HG02642 (cell line): ENCODE measurements around the gene BCAS3.
"Not testable (repeated sequence)": the region's sequence is repeated elsewhere in the genome, so short reads cannot be mapped to it uniquely, and the experiment has no call there.

Experiments
- ATAC-seq: cut with Tn5 transposase; IDR thresholded peaks from one replicate; pipeline ENCODE4 v1.9.1; 2021; ENCODE audit warnings: mild to moderate bottlenecking; ENCODE audit not compliant: unreplicated experiment, poor library complexity

Gene BCAS3

GRCh38 chr17:61419496-61420046, 741.9 kb downstream of the BCAS3 start:
- ATAC-seq = no peak

DNA sequence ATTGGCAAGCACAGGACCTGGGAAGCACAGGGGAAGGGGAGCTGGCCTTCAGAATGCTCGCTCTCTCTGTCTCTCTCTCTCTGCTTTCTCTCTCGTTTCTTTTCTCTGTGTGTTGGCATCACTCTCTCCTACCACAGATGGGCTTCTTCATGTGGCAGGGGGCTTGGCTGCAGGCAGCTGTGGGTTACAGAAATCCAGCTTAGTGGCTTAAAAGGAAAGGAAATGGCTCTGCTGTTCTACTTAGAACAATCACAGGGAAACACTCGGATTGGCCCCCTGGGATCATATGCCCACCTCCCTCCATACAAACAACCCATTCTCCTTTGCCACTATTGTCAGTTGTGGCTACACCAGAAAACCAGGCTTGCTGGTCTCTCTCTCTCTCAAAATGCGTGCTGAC, 742.4 kb downstream of the BCAS3 start:
- ATAC-seq = no peak

DNA sequence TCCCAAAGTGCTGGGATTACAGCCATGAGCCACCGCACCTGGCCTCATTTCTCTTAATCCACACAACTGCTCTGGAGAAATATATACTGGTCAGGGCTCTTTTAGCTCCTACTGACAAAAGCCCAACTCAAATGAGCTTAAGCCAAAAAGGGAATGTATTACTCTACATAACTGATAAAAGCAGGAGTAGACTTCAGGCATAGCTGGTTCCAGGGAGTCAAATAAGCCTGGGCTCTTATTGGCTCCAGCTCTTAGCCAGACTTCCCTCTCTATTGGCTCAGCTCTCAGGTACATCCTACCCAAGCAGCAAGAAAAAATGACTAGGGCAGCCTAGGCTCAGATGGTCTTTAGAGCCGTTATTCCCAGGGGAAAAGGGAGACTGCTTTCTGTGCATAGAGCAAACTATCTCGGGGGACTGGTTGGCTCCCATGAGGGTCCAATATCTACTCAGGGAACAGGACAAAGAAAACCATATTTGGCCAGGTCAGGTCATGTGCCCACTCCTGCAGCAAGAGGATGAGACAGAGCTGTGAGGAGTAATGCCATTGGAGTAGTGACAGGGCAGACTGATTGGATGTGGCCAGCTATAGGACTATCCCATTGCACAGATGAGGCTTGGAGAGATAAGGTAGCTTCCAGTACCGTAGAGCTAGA, 743.2 kb downstream of the BCAS3 start:
- ATAC-seq = no peak

- no peak for ATAC-seq
These were observed 743.8 kb downstream of the BCAS3 start for GRCh38 chr17:61421460-61421859.

GRCh38 chr17:61422116-61422799, 744.6 kb downstream of the BCAS3 start:
- ATAC-seq = no peak

DNA sequence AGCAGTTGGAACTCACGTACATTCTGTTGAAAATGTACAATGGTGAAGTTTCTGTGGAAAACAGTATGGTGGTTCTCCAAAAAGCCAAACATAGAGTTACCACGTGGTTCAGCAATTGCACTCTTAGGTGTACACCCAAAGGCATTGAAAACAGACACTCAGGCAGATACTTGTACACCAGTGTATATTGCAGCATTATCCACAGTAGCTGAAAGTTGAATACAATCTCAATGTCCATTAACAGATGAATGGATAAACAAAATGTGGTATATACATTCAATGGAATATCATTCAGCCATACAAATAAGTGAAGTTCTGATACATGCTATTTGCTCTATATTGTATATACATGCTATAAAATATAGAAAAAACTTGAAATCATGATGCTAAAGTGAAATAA, 745.2 kb downstream of the BCAS3 start:
- ATAC-seq = no peak

DNA sequence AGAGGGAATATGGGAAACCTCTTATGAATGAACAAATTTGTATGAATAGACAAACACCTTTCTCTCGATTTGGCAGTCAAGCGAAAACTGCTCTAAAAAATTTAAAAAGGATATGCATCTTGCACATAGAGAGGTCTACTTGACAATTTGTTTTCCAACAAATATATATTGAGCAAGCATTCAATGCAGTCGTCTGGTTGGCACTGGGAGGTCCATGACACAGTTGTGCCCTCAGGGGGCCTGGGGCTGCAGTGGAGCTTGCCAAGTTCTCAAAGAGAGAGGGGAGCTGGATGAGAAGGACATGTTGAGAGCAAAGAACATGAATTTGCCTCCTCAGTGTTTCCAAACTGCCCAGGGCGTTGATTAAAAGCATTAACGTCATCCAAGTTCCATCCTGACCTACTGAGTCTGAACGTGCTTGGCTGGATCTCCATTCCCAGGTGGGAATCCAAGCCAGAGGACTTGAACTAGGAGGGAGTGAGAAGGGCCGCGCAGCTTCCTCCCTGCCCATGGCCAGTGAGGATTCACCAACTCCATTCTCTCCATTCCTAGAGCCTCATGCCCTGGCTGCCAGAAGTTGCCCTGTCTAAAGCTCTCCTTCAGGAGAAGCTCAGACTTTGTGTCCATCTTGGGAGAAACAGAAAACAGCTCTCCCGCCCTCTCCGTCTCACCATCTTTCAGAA, 746.5 kb downstream of the BCAS3 start:
- no peak for ATAC-seq

DNA sequence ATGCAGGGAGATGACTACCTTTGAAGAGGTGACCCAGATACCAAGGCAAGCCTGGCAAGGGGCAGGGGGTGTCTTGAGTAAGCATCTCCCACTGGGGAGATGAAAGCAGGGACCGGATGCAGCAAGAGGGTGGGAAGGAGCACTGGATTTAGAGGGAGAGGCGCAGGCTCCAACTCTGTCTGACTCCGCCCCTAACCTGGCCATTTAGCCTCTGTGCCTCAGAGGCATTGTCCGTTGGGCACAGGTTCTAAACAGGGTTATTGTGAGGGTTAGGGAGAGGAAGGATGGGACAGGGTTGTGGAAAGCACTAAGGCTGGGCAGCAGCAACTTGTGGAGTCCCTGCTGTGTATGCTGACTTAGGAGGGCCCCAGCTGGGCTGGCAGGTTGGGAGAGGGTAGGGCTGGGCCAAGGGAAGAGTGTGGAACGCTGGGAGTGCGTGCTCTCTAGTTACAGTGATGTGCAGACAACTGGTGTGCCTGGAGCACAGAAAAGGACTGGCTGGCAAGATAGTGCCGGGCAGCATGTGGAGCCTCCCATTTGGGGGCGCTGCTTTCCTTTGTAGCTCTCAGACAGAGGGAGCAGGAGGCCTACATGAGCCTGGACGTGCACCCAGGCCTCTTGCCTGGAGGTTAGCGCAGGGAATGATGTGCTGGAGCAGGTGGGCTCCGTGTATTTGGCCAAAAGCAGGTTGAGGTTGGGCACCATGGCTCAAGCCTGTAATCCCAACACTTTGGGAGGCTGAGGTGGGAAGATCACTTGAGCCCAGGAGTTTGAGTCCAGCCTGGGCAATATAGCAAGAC, 748.2 kb downstream of the BCAS3 start:
- ATAC-seq = no peak

DNA sequence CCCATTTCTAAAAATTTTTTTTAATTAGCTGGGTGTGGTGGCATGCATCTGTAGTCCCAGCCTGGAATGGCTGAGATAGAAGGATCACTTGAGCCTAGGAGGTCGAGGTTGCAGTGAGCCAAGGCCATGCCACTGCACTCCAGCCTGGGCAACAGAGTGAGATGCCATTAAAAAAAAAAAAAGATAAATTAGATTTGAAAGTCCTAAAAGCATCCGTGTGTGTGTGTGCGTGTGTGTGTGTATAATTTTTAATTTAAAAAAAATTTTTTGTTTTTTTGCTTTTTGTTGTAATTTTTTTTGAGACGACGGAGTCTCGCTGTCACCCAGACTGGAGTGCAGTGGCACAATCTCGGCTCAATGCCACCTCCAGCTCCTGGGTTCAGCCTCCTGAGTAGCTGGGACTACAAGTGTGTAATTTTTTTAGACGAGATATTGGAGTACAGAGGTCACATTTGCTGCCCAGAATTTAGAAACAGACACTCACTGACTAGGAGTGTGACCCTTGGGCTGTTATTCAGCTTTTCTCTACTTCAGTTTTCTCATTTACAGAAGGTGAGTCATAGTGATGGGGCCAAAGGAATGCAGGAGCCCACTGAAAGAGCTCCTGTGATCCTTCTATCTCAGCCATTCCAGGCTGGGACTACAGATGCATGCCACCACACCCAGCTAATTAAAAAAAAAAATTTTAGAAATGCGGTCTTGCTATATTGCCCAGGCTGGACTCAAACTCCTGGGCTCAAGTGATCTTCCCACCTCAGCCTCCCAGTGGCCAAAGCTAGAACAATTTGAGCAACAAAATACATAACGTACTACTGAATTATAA, 749.0 kb downstream of the BCAS3 start:
- ATAC-seq = no peak

GRCh38 chr17:61427567-61427966, 749.9 kb downstream of the BCAS3 start:
- no peak for ATAC-seq

- no peak for ATAC-seq
These were observed 751.6 kb downstream of the BCAS3 start for GRCh38 chr17:61429274-61429673.

DNA sequence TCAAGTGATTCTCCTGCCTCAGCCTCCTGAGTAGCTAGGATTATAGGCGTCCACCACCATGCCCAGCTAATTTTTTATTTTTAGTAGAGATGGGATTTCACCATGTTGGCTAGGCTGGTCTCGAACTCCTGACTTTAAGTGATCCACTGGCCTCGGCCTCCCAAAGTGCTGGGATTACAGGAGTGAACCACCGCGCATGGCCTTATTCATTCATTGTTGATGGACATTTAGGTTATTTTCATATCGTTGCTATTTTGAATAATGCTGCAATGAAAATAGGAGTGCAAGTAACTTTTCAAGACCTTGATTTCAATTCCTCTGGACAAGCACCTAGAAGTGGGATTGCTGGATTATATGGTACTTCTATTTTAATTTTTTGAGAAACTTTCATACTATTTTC, 752.2 kb downstream of the BCAS3 start:
- ATAC-seq = not testable (repeated sequence)

DNA sequence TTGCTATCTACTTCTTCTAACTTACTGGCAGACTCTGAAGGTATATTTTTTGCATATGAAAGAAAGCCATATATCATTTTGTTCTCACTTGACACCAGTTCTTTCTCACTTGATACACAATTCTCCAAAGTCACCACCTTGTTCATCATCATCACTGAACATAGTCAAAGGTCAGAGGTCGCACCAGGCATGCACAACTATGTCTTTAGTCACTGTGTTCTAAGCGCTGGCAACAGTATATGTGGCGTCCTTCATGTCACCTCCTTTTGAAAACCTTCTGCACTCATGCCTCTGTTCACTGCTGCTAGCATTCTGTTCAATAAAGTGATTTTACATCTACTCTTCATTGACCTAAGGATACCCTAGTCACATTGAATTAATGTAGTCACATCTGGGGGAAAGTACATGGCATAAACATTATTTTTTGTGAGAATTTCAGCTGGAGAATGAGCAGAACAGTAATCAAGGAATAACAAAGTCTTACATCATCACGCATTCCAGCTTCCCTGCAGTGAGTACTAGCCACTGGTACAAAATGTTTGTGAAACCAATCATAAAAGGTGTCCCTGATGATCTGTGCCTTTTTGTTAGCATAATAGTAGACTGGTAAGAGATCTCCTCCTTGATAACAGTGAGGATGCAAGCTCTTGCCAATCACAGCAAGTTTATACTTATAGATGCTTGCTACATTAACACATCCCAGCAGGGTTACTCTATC, 754.1 kb downstream of the BCAS3 start:
- ATAC-seq = no peak

GRCh38 chr17:61436273-61436672, 758.6 kb downstream of the BCAS3 start:
- ATAC-seq = no peak

- no peak for ATAC-seq
These were observed 759.5 kb downstream of the BCAS3 start for GRCh38 chr17:61436995-61437704.

GRCh38 chr17:61440697-61441096, 763.0 kb downstream of the BCAS3 start:
- no peak for ATAC-seq

DNA sequence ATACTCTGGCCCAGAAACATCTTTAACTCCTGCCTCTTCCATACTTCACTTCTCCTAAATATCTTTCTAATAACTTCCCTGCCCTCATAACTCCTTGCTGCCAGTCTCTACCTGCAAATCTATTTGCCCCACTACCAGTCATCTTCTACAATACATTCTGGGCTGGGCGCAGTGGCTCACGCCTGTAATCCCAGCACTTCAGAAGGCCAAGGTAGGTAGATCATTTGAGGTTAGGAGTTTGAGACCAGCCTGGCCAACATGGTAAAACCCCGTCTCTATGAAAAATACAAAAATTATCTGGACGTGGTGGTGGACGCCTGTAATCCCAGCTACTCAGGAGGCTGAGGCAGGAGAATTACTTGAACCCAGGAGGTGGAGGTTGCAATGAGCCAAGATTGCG, 763.9 kb downstream of the BCAS3 start:
- ATAC-seq = not testable (repeated sequence)

GRCh38 chr17:61442136-61442775, 764.6 kb downstream of the BCAS3 start:
- ATAC-seq = no peak
